Measurements from ENCODE around the gene CEP112. TPM values are rescaled to one million over a fixed set of nuclear protein-coding genes. Genes with fewer than 3 reads are reported as not detected.

Gene CEP112
- total RNA-seq = 9.8 and 15.8 TPM in 2 replicates

DNA sequence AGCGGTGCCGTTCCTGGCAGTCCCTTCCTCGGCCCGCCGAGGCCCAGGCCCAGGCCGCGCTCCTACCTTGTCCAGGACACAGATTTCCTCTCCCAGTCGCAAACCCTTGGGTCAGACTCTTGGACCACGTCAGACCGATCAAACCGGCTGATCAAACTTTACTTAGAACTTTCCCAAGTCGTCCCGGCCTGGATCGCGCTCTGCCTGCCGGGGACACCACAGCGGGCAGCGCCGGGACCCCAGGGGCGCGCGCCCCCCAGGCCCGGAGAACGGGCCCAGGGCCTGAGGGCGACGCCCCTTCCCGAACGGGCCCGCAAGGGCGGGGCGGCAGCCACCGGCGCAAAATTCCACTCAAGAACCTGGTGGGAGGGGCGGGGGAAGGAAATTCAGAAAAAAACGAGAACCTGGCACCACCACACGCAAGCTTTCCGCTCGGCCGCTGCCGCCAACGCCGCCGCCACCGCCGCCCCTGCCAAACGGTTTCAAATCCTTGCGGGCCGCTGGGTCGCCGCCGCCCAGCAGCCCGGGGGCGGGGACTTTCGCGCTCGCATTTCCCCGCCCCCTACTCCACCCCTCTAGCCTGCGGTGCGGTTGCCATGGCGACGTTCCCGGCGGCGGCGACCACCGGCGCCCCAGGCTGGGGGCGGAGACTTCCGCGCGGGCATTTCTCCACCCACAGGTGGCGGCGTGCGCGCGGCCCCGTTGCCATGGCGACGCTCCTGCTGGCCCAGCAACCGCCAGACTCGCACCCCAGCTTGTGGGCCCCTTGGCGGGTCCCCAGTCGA, at the start of gene CEP112:
Gene CEP112, minus strand, starts transcription at position 541 of the 785 bp plus-strand sequence.
- DNase-seq (ENCODE audit: extremely low read depth, low read depth, low spot score) = no peak

DNA sequence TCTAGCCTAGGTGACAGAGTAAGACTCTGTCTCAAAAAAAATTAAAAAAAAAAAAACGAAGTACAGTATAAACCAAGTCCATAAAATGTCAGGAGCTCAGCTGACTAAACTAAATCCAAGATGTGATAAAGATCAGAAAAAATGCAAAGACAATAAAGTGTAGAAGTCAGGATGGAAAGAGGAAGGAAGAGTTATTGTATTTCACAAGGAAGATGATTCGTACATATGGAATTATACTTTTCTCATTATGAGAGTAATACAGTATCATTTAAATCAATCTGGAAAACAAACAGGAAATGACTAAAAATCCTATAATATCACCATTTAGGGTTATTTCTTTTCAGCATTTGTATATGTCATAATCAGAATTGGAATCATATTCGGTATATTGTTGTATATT, 48.7 kb upstream of the CEP112 start:
- DNase-seq (ENCODE audit: extremely low read depth, low read depth, low spot score) = no peak

DNA sequence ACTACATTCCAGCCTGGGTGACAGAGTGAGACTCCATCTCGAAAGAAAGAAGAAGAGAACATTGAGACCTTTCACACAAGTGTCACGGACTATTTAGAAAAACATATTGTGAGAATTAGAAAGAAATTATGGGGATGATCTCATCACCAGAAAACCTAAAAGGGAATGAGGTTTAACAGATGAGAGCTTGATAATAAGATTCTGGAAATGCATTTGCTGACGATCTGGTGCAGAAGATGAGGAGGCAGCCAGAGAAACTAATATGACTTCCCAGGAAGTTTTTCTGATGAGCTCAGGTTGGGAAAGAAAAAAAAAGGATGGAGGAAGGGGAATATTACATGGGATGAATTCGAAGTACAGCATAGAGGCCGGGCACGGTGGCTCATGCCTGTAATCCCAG, 48.1 kb upstream of the CEP112 start:
- DNase-seq (ENCODE audit: extremely low read depth, low read depth, low spot score) = no peak

DNA sequence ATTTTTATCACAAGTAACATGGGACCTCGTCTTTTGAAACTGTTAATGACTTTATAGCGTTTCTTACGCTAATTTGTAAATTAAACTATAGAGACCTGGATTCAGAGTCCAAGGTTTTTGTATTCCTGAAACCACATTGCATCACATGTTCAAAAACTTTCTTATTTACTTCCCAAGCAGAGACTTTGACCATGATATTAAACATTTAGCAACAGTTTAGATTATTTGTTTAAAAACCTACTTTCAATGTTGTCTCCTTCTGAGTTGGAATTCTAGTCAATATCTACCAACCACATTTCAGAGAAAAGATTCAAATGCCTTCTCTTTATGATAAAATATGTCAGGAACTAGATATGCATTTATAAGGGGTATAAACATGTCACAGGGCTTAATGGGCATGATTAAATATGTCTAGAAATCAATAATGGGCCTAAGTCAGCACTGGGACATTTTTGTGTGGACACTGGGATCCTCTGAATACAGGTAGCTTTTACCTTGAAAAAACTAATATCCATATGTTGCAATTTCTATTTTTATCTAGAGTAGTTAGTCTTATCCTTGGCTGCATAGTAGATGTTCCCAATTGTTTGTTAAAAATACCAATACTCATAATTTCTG, 43.6 kb upstream of the CEP112 start:
- no peak for DNase-seq (ENCODE audit: extremely low read depth, low read depth, low spot score)

DNA sequence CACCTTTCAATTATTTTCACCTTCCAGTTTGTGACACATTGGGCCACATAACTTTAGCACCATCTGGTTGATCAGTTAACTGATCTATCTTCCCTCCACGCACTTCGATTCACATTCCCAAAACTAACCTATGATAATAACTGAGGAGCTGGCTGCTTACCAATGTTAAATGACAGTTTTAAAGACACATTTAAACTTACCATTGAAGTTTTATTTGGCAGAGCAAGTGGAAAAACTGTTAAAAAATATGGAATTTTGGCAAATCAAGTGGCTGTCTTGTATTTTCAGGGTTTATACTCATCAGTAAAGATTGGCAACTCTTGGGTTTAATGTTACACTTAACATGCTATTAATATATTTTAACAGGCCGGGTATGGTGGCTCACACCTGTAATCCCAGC, 42.7 kb upstream of the CEP112 start:
- DNase-seq (ENCODE audit: extremely low read depth, low read depth, low spot score) = no peak

DNA sequence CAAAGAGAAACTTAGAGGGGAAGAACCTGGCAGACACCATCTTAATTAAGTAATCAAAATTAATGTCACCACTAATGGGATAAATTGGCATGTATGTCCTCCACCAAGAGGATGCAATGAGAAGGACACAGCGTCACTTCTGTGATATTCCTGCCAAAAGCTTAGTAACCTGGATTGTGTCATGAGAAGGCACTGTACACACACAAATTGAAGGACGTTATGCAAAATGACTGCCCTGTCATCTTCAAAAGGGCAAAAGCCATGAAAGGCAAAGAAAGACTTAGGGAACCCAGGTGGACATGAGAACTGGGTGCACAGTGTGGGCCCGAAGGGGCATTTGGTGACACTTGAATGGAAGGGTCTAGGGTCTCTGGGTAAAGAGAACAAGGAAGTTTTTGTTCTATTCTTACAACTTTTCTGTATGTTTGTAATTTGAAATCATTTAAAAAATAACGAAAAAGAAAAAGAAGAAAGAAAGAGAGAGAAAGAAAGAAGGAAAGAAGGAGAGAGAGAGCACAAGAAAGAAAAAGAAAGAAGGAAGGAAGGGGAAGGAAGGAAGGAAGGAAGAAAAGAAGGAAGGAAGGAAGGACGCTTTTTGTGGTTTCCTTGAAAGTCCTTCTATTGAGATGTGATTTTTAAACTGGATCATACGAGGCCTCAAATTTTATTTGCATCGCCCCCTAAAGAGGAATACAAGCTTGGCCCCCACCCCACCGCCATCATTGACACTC, 41.3 kb upstream of the CEP112 start:
- DNase-seq (ENCODE audit: extremely low read depth, low read depth, low spot score) = no peak

DNA sequence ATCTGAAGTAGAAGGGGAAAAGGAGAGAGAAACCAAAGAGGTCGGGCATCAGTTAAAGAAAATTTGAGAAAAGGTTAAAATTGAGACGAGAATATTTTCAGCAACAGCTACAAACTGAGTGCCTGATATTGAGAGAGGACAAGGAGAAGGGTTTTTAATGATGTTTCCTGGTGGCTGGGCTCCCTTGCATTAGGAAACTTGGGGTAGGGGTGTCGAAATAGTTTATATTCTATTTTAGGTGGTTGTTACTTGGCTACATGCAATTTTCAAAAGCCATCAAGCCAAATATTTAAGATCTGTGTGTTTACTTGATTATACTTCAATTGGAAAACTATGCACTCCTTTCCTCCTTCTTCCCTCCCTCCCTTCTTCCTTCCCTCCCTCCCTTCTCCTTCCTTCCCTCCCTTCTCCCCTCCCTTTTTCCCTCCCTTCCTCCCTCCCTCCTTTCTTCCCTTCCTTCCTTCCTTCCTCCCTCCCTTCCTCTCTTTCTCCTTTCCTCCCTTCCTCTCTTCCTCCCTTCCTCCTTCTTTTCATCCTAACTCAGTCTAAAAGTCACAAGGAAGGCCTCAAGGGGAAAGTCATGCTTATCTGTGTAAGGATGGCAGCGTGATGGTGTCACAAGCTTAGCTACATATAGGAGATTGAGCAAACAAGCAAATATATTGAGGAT, 39.1 kb upstream of the CEP112 start:
- DNase-seq (ENCODE audit: extremely low read depth, low read depth, low spot score) = no peak

DNA sequence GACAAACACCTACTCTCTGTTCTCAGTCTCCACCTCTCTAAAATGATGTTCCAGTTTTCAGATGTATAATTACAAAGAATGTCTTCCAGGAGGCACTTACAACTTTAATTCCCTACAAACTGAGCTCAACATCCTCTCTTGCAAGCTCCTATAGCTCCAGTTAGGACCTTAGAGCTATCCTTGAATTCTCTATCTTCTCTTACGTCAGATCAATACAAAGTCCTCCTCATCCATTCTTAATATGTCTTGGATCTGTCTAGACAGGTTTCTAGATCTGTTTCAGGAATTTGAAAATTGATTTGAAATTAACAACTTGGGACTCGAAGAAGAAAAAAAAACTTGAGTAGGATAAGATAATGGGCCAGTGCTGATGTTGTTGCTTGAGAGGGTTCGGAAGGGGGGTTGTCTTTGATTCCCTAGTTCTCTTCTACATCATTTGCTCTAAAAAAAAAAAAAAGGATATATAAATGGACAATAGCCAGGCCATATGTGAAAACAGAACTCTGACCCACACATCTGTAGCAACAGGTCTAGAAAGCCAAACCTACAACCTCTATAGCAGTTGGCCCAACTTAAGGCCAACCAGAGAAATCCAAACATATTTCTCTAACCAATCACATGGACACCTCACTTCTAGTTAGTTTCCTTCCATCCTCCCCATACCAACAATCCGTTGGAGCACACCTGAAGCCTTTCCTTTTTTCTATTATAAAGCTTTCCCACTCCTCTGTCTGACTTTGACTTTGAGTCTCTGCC, 38.0 kb upstream of the CEP112 start:
- DNase-seq (ENCODE audit: extremely low read depth, low read depth, low spot score) = no peak

DNA sequence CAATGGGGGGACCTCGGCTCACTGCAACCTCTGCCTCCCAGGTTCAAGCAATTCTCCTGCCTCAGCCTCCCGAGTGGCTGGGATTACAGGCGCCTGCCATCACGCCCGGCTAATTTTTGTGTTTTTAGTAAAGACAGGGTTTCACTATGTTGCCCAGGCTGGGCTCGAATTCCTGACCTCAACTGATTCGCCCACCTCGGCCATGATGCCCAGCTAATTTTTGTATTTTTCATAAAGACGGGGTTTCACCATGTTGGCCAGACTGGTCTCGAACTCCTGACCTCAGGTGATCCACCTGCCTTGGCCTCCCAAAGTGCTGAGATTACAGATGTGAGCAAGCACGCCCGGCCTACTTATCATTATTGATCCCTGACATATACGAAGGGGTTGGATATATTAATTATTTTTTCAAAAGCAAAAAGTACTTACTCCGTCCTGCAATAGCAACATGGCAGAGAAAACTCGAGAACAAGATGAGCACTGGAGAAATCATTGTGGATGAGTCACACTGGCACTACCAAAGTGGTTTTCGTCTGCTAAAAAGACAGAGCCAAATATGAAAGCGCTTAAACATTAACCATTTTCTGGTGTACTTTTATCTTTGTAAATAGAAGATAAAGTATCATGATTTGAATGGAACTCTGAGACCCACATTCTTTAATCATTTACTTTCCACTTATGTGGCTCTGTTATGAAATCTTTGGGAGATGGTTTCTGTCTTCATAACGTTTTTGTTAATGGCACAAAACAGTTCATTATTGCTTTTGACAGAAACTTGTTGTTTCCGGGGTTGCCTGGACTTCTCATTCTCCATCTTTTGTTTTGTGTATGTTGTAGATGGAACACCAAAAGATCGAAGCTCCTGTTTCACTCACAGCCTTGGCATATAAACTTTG, 37.2 kb upstream of the CEP112 start, which contains the start of gene APOH:
Gene APOH, minus strand, starts transcription at position 529 of the 896 bp plus-strand sequence. Its CDS starts 36 bp downstream, at position 493.
- no peak for DNase-seq (ENCODE audit: extremely low read depth, low read depth, low spot score)

DNA sequence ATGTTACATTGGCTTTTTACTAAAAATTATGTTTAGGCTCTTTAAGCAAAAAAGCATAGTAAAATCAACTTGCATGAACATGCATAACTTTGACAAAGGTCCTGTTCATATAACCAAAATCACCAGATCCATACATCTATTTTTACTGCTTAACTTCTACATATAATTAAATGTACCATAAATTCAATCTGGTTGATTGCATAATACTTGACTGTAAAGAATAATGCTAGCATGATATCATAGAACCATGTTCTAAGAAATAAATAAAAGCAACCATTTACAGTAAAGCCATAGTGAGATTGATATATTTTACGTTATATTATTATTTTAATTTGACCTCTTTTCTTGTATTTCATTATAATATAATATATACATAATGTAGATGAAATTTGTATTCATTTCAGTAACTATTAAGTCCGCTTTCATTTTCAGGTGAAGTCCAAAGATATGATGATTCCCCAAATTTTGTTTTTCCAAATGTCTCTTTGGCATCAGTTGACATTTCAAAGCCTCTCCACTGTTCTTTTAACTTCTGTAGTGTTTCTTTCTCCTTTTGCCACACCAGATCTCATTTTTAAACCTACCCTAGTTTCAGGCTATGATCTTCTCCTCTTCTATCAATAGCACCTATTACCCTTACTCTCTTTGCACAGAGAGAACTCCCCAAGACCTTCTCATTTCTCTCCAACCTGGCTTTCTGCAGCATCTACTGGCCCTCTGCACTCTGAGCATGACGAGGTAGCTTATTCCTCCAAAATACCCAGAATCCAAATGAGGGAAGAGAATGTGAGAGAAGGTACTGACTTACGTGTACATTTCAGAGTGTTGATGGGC, 35.5 kb upstream of the CEP112 start:
- DNase-seq (ENCODE audit: extremely low read depth, low read depth, low spot score) = no peak

DNA sequence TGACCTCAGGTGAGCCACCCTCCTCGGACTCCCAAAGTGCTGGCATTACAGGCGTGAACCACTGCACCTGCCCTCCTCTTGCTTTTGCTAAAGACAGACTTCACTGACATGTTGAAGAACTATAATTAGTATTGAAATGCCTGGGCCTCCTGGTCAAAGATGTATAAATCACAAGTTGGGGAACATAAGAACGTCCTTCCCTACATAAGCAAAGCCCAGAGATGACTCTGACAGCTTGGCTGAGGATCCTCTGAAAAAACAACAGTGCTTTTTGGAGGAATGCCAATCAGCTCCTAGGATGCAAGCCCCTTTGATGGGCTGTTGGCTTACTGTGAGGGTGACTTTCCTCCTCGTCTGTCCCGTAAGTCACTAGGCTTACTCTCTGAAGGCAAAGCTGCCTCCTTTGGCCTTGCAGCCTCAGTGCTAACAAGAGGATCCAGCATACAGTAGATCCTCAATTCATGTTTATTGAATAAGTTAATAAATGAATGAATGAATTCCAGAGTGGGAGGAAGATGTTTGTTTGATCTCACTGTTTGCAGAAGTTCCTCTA, 30.9 kb upstream of the CEP112 start:
- DNase-seq (ENCODE audit: extremely low read depth, low read depth, low spot score) = no peak

DNA sequence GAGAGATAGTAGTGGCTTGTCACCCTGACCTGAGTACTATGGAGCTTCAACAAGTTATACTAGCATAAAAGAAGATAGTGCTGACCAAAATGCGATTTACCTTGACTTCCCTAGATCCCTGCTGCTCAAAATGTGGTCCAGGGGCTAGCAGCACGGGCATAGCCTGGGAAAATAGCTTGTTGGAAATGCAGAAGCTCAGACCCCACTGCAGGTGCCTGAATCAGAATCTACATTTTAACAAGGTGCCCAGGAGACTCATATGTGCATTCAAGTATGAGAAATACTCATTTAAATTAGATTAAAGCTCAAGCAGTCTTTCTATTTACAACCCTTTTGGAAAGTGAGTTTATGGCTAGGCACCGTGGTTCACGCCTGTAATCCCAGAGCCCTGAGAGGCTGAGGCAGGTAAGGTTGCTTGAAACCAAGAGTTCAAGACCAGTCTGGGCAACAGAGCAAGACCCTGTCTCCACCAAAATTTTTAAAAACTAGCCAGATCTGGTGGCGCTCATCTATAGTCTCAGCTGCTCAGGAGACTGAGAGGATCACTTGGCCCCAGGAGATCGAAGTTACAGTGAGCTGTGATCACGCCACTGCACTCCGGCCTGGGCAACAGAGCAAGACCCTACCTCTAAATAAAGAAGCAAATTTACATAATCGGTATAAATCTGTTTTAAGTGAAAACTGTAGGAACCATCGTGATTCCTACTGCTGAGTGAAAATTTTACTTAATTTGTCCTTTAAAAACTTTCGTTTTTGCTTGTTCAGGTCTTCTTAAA, 30.0 kb upstream of the CEP112 start:
- DNase-seq (ENCODE audit: extremely low read depth, low read depth, low spot score) = no peak

DNA sequence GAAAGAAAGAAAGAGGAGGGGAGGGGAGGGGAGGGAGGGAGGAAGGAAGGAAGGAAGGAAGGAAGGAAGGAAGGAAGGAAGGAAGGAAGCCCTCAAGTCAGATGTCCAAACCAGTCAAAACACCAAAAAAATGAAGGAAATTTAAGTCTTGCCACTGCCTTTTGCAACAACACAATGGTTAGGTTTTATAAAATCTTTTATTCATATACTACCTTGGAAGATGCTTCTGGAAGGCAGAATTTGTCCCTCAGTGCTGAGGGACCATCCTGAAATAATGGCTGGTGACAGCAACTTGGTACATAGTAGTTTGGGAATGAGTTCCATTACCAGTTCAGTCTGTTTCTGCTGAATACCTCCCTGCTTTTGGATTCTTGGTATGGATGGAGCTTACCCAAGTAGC, 29.4 kb upstream of the CEP112 start:
- no peak for DNase-seq (ENCODE audit: extremely low read depth, low read depth, low spot score)

DNA sequence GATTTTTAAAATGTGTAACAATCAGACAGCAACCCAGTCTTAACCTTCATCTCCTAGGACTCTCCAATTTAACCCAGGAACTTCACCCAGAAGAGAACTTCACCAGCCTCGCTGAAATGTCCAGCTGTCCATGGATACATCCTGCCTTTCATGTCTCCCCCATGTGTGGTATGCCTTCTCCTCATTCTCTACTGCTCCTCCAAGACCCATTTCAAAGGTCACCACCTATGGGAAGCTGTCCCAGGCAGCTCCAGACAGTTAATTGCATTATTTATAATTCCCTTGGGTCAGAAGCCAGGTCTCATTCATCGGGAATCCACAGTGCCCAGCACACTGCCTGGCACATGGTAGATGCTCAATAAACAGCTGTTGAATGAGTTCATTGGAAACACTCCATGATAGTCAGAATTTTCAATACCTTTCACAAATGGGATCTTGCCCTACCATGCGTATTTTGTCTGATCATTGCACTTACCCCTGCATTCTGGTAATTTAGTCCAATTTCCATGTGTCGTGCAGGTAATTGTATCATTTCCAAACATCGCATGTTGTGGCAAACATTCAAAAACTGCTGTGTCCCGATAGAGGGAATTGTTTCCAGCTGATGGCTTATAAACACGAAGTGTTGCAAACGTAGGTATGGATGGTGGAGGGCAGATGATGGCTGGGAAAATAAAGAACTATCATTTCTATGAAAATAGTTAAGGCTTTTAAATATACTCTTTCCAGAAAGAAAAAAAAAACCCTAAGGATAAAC, 28.3 kb upstream of the CEP112 start:
- DNase-seq (ENCODE audit: extremely low read depth, low read depth, low spot score) = no peak

DNA sequence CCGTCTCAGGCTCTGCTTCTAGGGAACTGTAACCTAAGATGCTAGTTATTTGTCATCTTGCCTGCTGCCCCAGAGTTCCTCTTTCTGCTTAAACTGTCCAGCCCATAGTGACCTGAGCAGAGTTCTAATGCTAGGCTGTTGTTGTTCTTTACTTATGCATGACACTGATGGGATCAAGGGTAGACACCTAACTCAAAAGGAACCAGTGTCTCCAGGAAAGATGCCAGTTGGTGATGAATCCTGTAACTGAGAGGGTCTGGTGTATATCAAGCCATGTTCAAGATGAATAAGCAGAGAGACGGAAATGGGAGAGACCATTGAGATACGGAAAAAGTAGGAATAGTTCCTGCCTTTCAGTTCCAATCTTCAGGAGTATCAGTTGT, 23.6 kb upstream of the CEP112 start:
- DNase-seq (ENCODE audit: extremely low read depth, low read depth, low spot score) = no peak

DNA sequence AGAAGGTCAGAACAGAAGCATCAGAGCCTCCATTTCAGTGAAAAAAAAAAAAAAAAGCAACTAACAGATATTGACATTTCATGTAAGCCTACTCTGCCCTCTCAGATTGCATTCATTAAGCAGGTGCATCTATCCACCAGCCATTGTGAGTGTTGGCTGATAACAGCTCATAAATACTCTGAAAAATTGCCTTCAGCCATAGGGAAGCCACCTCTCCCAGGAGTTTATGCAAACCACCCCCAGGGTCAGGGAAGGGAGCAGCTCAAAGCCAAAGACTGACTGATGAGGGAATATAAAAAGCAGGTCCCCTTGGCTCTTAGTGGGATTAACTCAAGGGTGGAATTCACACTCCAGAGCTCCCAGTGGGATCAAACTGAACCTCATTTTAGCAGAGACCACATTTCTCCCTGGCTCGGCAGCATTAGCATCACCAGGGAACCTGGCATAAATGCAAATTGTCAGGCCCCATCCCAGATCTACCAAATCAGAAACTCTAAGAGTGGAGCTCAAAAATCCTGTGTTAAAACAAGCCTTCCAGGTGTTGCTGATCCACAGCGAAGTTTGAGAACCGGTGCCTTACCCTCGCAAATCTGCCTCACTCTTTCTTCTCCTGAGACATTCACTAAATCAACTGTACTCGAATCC, 23.1 kb upstream of the CEP112 start:
- DNase-seq (ENCODE audit: extremely low read depth, low read depth, low spot score) = no peak

All from glomerular endothelial cell (primary cell).